ENCODE results near the gene FUT8.

GRCh38 chr14:65410640-65411039 lies 1.9 kb upstream of the FUT8 start:
- TF ChIP-seq RAD21 (IDR thresholded peaks at IDR 0.05; ENCODE audit: low read length) (no peak), RCOR1 (IDR thresholded peaks at IDR 0.05; ENCODE audit: low read length) (no peak), CTCF (IDR thresholded peaks at IDR 0.05) (no peak), EP300 (IDR thresholded peaks at IDR 0.05; ENCODE audit: borderline replicate concordance in 1 of 2, low read depth in 1 of 2, low read length in 1 of 2) (no peak), POLR2AphosphoS5 (IDR thresholded peaks at IDR 0.05; ENCODE audit: low read depth, low read length) (no peak), ZBTB33 (IDR thresholded peaks at IDR 0.05; ENCODE audit: borderline replicate concordance, low read depth) (no peak), EZH2phosphoT487 (IDR thresholded peaks at IDR 0.05; ENCODE audit: borderline replicate concordance, low read depth) (no peak), REST (IDR thresholded peaks at IDR 0.05; ENCODE audit: low read depth, low read length) (no peak), PBX3 (IDR thresholded peaks at IDR 0.05) (no peak), CHD2 (IDR thresholded peaks at IDR 0.05; ENCODE audit: low read length, partially characterized antibody) (no peak), GABPA (IDR thresholded peaks at IDR 0.05; ENCODE audit: low read depth) (no peak), TAF1 (IDR thresholded peaks at IDR 0.05; ENCODE audit: borderline replicate concordance, low read depth, low read length) (no peak)
